H9 (cell line): ENCODE measurements around the gene DLG2. TPM values are rescaled to one million over a fixed set of nuclear protein-coding genes. Genes with fewer than 3 reads are reported as not detected.

ENCODE experiments used
- DNase-seq: peaks from one replicate; pipeline ENCODE4 v3.0.0-alpha.2; 2017
- H2AFZ ChIP-seq: one replicate; pipeline ENCODE4 v1.6.1; 2013; ENCODE audit warnings: mild to moderate bottlenecking, low read length, control low read depth, moderate library complexity
- H2AK5ac ChIP-seq: 2 replicates; pipeline ENCODE4 v1.6.1; 2013; ENCODE audit warnings: low read length, control low read depth, mixed read lengths; ENCODE audit not compliant: insufficient read length
- H2BK120ac ChIP-seq: one replicate; pipeline ENCODE4 v1.6.1; 2013; ENCODE audit warnings: low read depth, mild to moderate bottlenecking, low read length, control low read depth, inconsistent platforms; ENCODE audit not compliant: poor library complexity, severe bottlenecking
- H2BK12ac ChIP-seq: 2 replicates; pipeline ENCODE4 v1.6.1; 2013; ENCODE audit warnings: low read length, control low read depth, mixed read lengths, low read depth; ENCODE audit not compliant: insufficient read length
- H2BK15ac ChIP-seq: 2 replicates; pipeline ENCODE4 v1.6.1; 2013; ENCODE audit warnings: low read depth, low read length, control low read depth
- H2BK20ac ChIP-seq: one replicate; pipeline ENCODE4 v1.6.1; 2013; ENCODE audit warnings: low read depth, mild to moderate bottlenecking, low read length, control low read depth, inconsistent platforms; ENCODE audit not compliant: poor library complexity, severe bottlenecking
- H2BK5ac ChIP-seq: 2 replicates; pipeline ENCODE4 v1.6.1; 2013; ENCODE audit warnings: low read length, control low read depth, mixed read lengths; ENCODE audit not compliant: insufficient read length
- H3K14ac ChIP-seq: 2 replicates; pipeline ENCODE4 v1.6.1; 2013; ENCODE audit warnings: low read length, control low read depth; ENCODE audit not compliant: insufficient read depth
- H3K18ac ChIP-seq: 2 replicates; pipeline ENCODE4 v1.6.1; 2013; ENCODE audit warnings: low read depth, mild to moderate bottlenecking, mixed read lengths, low read length, control low read depth; ENCODE audit not compliant: insufficient read length
- H3K23ac ChIP-seq: 2 replicates; pipeline ENCODE4 v1.6.1; 2013; ENCODE audit warnings: low read length, control low read depth, mixed read lengths, low read depth; ENCODE audit not compliant: insufficient read length
- H3K23me2 ChIP-seq: 2 replicates; pipeline ENCODE4 v1.6.1; 2013; ENCODE audit warnings: low read depth, mild to moderate bottlenecking, mixed read lengths, low read length, control low read depth; ENCODE audit not compliant: insufficient read length, poor library complexity, severe bottlenecking
- H3K27ac ChIP-seq: 2 replicates; pipeline ENCODE4 v1.5.1; 2013; ENCODE audit warnings: low read length, control low read depth, mixed read lengths, low read depth; ENCODE audit not compliant: insufficient read length
- H3K27me3 ChIP-seq: 2 replicates; pipeline ENCODE4 v1.6.1; 2013; ENCODE audit warnings: low read length, control low read depth, inconsistent platforms; ENCODE audit not compliant: insufficient read depth
- H3K4ac ChIP-seq: 2 replicates; pipeline ENCODE4 v1.6.1; 2013; ENCODE audit warnings: low read depth, mild to moderate bottlenecking, control low read depth, inconsistent platforms, low read length, moderate library complexity
- H3K4me1 ChIP-seq: 2 replicates; pipeline ENCODE4 v1.6.1; 2013; ENCODE audit warnings: low read length, control low read depth, inconsistent platforms; ENCODE audit not compliant: insufficient read depth
- H3K4me2 ChIP-seq: 2 replicates; pipeline ENCODE4 v1.6.1; 2013; ENCODE audit warnings: low read length, control low read depth, mixed read lengths; ENCODE audit not compliant: insufficient read length, insufficient read depth
- H3K56ac ChIP-seq: 2 replicates; pipeline ENCODE4 v1.6.1; 2013; ENCODE audit warnings: low read depth, mild to moderate bottlenecking, mixed read lengths, low read length, control low read depth; ENCODE audit not compliant: insufficient read length
- H3K79me1 ChIP-seq: 2 replicates; pipeline ENCODE4 v1.6.1; 2013; ENCODE audit warnings: low read depth, mild to moderate bottlenecking, moderate library complexity, low read length, control low read depth, inconsistent platforms; ENCODE audit not compliant: insufficient read depth, poor library complexity, severe bottlenecking
- H3K79me2 ChIP-seq: 2 replicates; pipeline ENCODE4 v1.6.1; 2013; ENCODE audit warnings: low read length, control low read depth, inconsistent platforms; ENCODE audit not compliant: insufficient read depth
- H3K9ac ChIP-seq: 2 replicates; pipeline ENCODE4 v1.6.1; 2013; ENCODE audit warnings: low read length, control low read depth, mixed read lengths; ENCODE audit not compliant: insufficient read length; ENCODE audit errors: extremely low read depth
- H3K9me3 ChIP-seq: one replicate; pipeline ENCODE4 v1.6.1; 2013; ENCODE audit warnings: low read depth, low read length, inconsistent platforms; ENCODE audit not compliant: control insufficient read depth
- H3T11ph ChIP-seq: one replicate; pipeline ENCODE4 v1.6.1; 2013; ENCODE audit warnings: mild to moderate bottlenecking, low read length, control low read depth, inconsistent platforms
- H4K20me1 ChIP-seq: one replicate; pipeline ENCODE4 v1.6.1; 2013; ENCODE audit not compliant: control insufficient read depth, insufficient read length, insufficient read depth
- H4K5ac ChIP-seq: 2 replicates; pipeline ENCODE4 v1.6.1; 2013; ENCODE audit warnings: low read depth, mild to moderate bottlenecking, mixed read lengths, low read length, control low read depth; ENCODE audit not compliant: insufficient read length
- H4K8ac ChIP-seq: replicated peaks from 2 replicates; pipeline ENCODE4 v1.6.1; 2013; ENCODE audit warnings: low read length, control low read depth, mixed read lengths, low read depth; ENCODE audit not compliant: insufficient read length
- H4K91ac ChIP-seq: 2 replicates; pipeline ENCODE4 v1.6.1; 2013; ENCODE audit warnings: low read depth, mild to moderate bottlenecking, moderate library complexity, mixed read lengths, low read length, control low read depth; ENCODE audit not compliant: insufficient read length
- H3K27ac Mint-ChIP-seq, 3 experiments: 2 replicates in 2 of 3; 3 replicates in 1 of 3; pipeline ENCODE4 v1.8.0; 2020 to 2021; ENCODE audit warnings: mixed read lengths in 3 of 3, mild to moderate bottlenecking in 1 of 3, moderate library complexity in 1 of 3
- H3K27me3 Mint-ChIP-seq: 2 replicates; pipeline ENCODE4 v1.8.0; 2021; ENCODE audit warnings: low read depth, mild to moderate bottlenecking, moderate library complexity, mixed read lengths
- H3K36me3 Mint-ChIP-seq, 3 experiments: 2 replicates in 2 of 3; 3 replicates in 1 of 3; pipeline ENCODE4 v1.8.0; 2020 to 2021; ENCODE audit warnings: low read depth in 3 of 3, mixed read lengths in 3 of 3; ENCODE audit not compliant: insufficient read depth in 1 of 3
- H3K4me1 Mint-ChIP-seq, 2 experiments: 2 replicates each; pipeline ENCODE4 v1.8.0; 2020; ENCODE audit warnings: mixed read lengths in 2 of 2
- H3K4me3 Mint-ChIP-seq, 2 experiments: 2 replicates in 1 of 2; 3 replicates in 1 of 2; pipeline ENCODE4 v1.8.0; 2020 to 2021; ENCODE audit warnings: mild to moderate bottlenecking in 2 of 2, mixed read lengths in 2 of 2, moderate library complexity in 1 of 2
- H3K9me3 Mint-ChIP-seq, 2 experiments: 2 replicates in 1 of 2; 3 replicates in 1 of 2; pipeline ENCODE4 v1.8.0; 2020; ENCODE audit warnings: mild to moderate bottlenecking in 2 of 2, mixed read lengths in 2 of 2, moderate library complexity in 1 of 2
- CTCF ChIP-seq: fragments of 200-600 bp; sonication (generic); conservative IDR thresholded peaks from 3 replicates; pipeline ENCODE4 v1.8.0; 2021; ENCODE audit warnings: antibody characterized with exemption, mild to moderate bottlenecking
- WGBS: extraction: QIAGEN DNeasy Blood & Tissue Kit; methylation state at CpG from one replicate; pipeline ENCODE4 v1.1.7; 2013; ENCODE audit warnings: missing lambda C conversion rate, low lambda C conversion rate, mixed read lengths; ENCODE audit not compliant: insufficient read length; ENCODE audit errors: extremely low coverage; 5-methylcytosine and 5-hydroxymethylcytosine counted together
- total RNA-seq: library from RNA; stranded (reverse); gene quantifications from 2 replicates; pipeline ENCODE4 v1.2.1, GENCODE V29; 2021

Gene DLG2
- total RNA-seq, 1 experiment from 2014 or later = 8.0 TPM

- peaks cover 15 to 22% of the 10 kb centered on the region in 2 experiments for H3K4me1 Mint-ChIP-seq
- no peak overlapping the region for H3K18ac ChIP-seq
- H3K4me2 ChIP-seq = no peak overlapping the region
- no peak overlapping the region for H2BK5ac ChIP-seq
- H2BK20ac ChIP-seq = no peak overlapping the region
- H3K4ac ChIP-seq = no peak overlapping the region
- H2AFZ ChIP-seq = no peak overlapping the region
- no peaks in the 10 kb centered on the region for H3K9me3 ChIP-seq
- no peaks in the 10 kb centered on the region for H3K79me1 ChIP-seq
- H3T11ph ChIP-seq = no peak overlapping the region
- no peaks in the 10 kb centered on the region for H3K27me3 Mint-ChIP-seq
- H3K9ac ChIP-seq = no peak overlapping the region
- H3K23ac ChIP-seq = no peak overlapping the region
- no peaks in the 10 kb centered on the region for H4K20me1 ChIP-seq
- H4K91ac ChIP-seq = no peak overlapping the region
- no peak overlapping the region for H4K5ac ChIP-seq
- no peaks in the 10 kb centered on the region for H3K36me3 Mint-ChIP-seq
- no peaks in the 10 kb centered on the region for H3K4me1 ChIP-seq
- no peak overlapping the region for H2BK15ac ChIP-seq
- H2BK120ac ChIP-seq = no peak overlapping the region
- TF ChIP-seq CTCF = no peak
- H3K9me3 Mint-ChIP-seq = no peaks in the 10 kb centered on the region
- peak overlapping the region in 1 of 3 experiments; percentile 12; a peak in 1 of 7 replicates for H3K27ac Mint-ChIP-seq
- no peak overlapping the region for H3K27ac ChIP-seq
- no peak overlapping the region for H2AK5ac ChIP-seq
- no peaks in the 10 kb centered on the region for H3K23me2 ChIP-seq
- DNase-seq = no peak
- no peak overlapping the region for H4K8ac ChIP-seq
- no peak overlapping the region for H3K14ac ChIP-seq
- no peaks in the 10 kb centered on the region for H3K79me2 ChIP-seq
- no peak overlapping the region for H3K56ac ChIP-seq
- H2BK12ac ChIP-seq = no peak overlapping the region
- no CpG with 5 or more reads among the region's 1 CpG for WGBS
- no peaks in the 10 kb centered on the region for H3K27me3 ChIP-seq
- H3K4me3 Mint-ChIP-seq = no peak overlapping the region
These were observed 308.6 kb downstream of the DLG2 start for GRCh38 chr11:85318573-85318972.
